NB4 (cell line): ENCODE results near the gene TMEM87B.
"Not testable (repeated sequence)": the region's sequence is repeated elsewhere in the genome, so short reads cannot be mapped to it uniquely, and the experiment has no call there.

Experiments used
- DNase-seq: peaks from one replicate; pipeline ENCODE4 v3.0.0; 2010; ENCODE audit warnings: low read depth
- H3K4me3 ChIP-seq: one replicate; pipeline ENCODE4 v1.5.1; 2011; ENCODE audit warnings: mild to moderate bottlenecking, low read depth, low read length, moderate library complexity
- MYC ChIP-seq: IDR thresholded peaks from 2 replicates; pipeline ENCODE4 v1.6.1; 2011; ENCODE audit warnings: low read depth, low read length
- POLR2A ChIP-seq: IDR thresholded peaks from 2 replicates; pipeline ENCODE4 v1.6.1; 2011; ENCODE audit warnings: mild to moderate bottlenecking; ENCODE audit not compliant: insufficient read length; ENCODE audit errors: extremely low read depth
- TF ChIP-seq, protein P1 (sequence below): IDR thresholded peaks from 2 replicates; pipeline ENCODE4 v1.6.1; 2011; ENCODE audit warnings: low read depth, low read length
- TF ChIP-seq, protein P2 (sequence below): IDR thresholded peaks from one replicate; pipeline ENCODE4 v1.5.1; 2012; ENCODE audit warnings: low read depth, low read length

Gene TMEM87B

DNA sequence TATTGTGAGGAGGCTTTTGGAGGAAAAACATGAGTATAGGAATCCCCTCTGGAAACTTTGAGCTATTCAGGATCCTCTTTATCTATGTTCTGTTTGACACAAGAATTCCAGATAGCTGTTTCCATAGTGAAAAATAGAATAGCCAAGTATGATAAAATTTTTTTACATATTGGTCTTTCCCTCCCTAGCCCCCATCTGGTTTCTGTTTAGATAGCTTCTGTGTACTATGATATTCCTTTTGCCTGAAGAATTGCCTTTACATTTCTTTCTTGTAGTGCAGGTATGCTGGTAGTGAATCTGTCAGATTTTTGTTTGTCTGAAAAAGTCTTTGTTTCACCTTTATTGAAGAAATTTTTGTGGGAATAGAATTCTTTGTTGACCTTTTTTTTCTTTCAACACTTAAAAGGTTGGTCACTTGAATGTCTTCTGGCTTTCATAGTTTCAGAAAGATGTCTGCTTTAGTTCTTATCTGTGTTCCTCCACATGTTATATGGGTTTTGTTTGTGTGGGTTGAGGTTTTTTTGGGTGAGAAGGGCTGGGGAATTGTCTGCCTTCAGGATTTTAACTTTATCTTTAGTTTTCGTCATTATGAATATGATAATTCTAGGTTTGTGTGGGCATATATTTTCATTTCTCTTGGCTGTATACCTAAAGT is 53.2 kb downstream of the TMEM87B start:
- TF ChIP-seq, protein P1, sequence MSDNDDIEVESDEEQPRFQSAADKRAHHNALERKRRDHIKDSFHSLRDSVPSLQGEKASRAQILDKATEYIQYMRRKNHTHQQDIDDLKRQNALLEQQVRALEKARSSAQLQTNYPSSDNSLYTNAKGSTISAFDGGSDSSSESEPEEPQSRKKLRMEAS: no peak
- TF ChIP-seq MYC: no peak
- no peak for TF ChIP-seq POLR2A
- TF ChIP-seq, protein P2, sequence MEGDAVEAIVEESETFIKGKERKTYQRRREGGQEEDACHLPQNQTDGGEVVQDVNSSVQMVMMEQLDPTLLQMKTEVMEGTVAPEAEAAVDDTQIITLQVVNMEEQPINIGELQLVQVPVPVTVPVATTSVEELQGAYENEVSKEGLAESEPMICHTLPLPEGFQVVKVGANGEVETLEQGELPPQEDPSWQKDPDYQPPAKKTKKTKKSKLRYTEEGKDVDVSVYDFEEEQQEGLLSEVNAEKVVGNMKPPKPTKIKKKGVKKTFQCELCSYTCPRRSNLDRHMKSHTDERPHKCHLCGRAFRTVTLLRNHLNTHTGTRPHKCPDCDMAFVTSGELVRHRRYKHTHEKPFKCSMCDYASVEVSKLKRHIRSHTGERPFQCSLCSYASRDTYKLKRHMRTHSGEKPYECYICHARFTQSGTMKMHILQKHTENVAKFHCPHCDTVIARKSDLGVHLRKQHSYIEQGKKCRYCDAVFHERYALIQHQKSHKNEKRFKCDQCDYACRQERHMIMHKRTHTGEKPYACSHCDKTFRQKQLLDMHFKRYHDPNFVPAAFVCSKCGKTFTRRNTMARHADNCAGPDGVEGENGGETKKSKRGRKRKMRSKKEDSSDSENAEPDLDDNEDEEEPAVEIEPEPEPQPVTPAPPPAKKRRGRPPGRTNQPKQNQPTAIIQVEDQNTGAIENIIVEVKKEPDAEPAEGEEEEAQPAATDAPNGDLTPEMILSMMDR: no peak
- no peak for DNase-seq
- H3K4me3 ChIP-seq: no peak overlapping the region

DNA sequence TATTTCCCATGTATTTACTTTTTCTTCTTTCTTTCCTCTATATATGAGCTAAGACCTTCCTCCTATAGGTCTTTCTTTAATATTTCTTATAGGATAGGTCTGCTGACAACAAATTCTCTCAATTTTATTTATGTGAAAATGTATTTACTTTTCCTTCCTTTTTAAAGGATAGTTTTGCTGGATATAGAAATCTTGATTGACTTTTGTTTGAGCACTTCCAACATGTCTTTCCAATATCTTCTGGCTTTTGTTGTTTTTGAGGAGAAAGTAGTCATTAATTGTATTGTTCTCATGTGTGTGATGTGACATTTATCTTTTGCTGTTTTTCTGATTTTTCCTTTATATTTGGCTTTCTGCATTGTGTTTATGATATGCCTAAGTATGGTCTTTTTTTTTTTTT is 54.2 kb downstream of the TMEM87B start:
- TF ChIP-seq POLR2A: no peak
- TF ChIP-seq, protein P1: no peak
- TF ChIP-seq, protein P2: no peak
- no peak for TF ChIP-seq MYC
- no peak for DNase-seq
- no peak overlapping the region for H3K4me3 ChIP-seq

DNA sequence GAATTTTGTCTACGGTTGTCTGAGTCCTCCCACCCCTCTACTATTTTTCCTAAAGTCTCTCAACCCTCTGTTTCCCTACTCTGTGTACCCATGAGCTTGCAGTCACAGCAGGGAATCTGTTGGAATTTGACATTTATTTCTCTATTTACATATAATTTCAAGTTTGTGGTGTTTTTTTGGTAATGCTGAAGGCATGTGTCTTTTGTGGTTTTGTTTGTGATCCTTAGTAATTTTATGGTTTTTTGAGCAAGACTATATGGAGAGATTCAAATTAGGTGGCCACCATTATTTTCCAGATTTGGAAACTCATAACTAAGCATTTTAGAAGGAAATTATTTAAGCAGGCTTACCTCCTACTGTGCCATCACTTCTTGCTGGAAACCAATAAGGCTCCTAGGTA is 55.9 kb downstream of the TMEM87B start:
- DNase-seq: no peak
- TF ChIP-seq, protein P1: no peak
- TF ChIP-seq MYC: no peak
- TF ChIP-seq, protein P2: no peak
- H3K4me3 ChIP-seq: no peak overlapping the region

DNA sequence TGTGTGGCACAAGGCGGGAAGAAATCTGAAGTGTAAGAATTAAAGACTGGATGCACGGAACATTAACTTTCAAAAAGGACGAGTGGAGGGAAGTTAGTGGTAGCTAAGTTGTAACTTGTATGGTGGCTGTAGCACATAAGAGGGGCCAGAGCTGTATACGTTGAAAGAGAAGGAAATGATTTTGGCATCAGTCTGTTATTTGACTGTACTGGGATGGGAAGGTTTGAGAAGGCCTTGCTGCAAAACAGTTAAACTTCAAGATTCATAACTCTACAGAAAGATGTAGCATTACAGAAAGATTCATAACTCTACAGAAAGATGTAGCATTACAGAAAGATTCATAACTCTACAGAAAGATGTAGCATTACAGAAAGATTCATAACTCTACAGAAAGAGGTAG is 58.3 kb downstream of the TMEM87B start:
- DNase-seq, H3K4me3 ChIP-seq: not testable (repeated sequence)

DNA sequence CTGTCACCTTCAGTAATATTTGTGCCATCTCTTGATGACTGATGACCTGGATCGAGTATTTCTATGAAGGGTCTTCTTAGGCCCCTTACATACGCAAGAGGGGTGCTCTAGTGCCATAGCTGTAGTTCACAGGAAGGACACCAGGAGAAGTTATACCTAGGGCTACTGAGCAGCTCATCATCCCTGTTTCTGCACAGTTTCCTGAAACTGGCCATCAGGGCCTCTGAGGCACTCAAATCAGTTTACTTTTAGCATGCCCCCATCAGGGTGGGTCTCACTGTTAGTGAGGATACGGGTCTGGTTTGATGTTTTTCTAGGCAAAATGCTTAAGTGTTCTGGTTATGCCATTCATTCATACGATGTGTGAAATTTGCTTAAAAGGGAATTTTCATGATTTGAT is 63.1 kb downstream of the TMEM87B start:
- DNase-seq: no peak
- TF ChIP-seq, protein P2: no peak
- TF ChIP-seq, protein P1: no peak
- TF ChIP-seq POLR2A (no peak), MYC (no peak)
- no peak overlapping the region for H3K4me3 ChIP-seq

DNA sequence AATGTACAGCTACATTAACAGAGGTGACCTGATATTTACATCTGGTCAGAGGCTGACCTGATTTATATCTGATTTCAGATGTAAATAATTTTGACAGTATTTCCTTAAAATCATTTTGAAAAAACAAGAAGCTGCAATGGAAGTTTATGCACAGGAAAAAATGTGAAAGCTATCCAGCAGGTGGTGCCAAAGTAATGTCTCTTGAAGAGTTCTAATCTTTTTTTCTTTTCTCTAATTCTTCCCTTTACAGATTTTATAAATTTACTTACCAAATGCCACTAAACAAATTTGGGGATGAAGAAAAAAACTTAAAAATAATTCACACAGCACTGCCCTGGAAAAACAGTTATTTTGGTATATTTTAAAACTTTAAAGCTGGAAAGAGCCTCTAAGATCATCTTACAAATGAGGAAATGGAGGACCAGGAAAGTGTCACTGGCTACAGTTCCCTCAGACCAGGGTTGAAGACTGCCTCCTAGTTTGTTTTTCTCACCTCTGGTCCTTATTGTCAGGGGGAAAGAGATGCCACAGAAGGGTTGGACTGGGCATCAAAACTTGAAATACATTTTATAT is 66.7 kb downstream of the TMEM87B start:
- DNase-seq: peak; percentile 71
- TF ChIP-seq MYC (0 out of 2 replicates have a peak, but pooled peaks have one; percentile 2), POLR2A (no peak)
- TF ChIP-seq, protein P1: no peak
- TF ChIP-seq, protein P2: peak; percentile 68
- H3K4me3 ChIP-seq: no peak overlapping the region
